HG02973 (cell line): ENCODE results near the gene ACSL3.
"Not testable (repeated sequence)": the region's sequence is repeated elsewhere in the genome, so short reads cannot be mapped to it uniquely, and the experiment has no call there.

ENCODE experiments used
- ATAC-seq: cut with Tn5 transposase; IDR thresholded peaks from one replicate; pipeline ENCODE4 v1.9.1; 2021; ENCODE audit warnings: moderate library complexity; ENCODE audit not compliant: unreplicated experiment

The ACSL3 gene

DNA sequence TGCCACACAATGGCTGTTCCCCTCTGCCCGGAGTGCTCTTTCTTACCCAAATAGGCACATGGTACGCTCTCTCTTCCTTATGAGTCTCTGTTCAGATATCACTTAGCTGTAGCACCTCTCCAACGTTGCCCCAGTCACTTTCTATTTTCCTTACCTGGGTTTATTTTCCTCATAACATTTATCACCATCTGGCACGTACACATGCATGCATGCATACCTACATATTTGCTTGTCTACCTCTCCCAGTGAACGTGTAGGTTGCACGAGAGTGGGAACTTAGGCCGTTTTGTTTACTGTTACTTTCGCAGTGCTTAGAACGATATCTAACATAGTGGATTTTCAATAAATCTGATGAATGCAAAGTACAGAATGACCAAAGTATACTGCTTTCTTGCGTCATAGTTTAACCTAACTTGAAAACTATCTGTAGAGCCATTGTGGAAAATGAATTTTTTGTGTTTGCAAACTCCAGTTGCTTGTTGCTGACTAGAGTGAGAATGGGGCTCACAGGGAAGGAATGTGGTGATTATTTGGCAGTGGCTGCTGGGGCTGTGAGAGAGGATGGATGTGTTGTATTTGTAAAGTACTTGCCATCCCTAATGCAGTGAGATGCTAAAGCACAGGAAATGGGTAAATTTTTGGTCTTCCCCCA, 47.1 kb downstream of the ACSL3 start:
- no peak for ATAC-seq

DNA sequence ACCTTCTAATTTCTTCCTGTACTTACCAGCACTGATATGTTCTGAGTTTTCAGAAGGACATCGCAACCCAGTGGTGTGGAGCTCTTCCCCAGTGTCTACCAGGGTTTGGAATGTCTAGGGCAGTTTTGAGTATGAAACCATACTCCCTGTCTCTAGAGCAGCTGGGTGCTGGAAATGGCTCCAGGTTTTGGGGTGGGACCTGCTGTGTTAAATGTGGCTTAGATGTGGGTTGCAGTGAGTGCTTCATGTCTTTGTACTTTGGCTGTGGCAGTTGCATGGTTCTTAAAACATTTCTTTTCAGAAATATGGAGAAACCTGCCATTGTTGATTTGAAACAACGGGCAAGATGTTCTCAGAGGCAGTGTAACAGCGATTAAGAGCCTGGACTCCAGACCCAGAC, 48.5 kb downstream of the ACSL3 start:
- no peak for ATAC-seq

DNA sequence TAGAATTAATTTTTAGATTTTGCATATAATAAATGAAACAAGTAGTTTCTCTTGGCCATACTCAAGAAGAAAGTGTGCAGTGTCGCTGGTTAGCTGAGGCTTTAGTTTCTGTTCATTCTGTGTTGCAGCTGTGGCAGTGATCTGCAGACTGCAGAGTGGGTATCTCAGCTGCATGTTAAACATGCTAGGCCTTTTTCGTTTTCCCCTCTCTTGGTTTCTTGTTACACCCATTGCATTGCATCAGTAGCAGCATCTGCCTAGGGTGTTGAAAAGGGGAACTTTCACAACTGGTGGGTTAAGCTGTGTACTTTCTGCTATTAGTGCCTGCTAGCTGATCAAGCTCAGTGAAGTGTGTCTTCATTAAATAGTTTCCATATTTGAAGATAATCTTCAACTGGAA, 51.3 kb downstream of the ACSL3 start:
- peak; percentile 99 for ATAC-seq

DNA sequence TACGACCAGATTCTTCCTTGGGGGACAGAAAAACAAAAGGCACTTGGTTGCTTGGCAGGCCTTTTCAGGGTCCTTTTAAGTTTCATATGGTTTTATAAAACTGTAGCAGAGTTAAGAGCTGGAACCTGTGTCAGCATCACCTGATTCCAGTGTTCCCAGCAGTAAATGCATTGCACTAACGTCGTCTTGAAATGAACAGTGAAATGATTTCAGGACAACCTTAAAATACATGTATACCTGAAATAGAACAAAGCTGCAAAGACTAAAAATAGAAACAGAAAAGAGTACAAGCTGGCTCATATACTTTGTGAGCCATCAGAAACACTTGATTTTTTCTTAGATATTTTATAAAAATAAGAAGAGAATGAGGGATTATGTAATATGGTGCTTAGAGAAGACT, 51.9 kb downstream of the ACSL3 start:
- no peak for ATAC-seq

DNA sequence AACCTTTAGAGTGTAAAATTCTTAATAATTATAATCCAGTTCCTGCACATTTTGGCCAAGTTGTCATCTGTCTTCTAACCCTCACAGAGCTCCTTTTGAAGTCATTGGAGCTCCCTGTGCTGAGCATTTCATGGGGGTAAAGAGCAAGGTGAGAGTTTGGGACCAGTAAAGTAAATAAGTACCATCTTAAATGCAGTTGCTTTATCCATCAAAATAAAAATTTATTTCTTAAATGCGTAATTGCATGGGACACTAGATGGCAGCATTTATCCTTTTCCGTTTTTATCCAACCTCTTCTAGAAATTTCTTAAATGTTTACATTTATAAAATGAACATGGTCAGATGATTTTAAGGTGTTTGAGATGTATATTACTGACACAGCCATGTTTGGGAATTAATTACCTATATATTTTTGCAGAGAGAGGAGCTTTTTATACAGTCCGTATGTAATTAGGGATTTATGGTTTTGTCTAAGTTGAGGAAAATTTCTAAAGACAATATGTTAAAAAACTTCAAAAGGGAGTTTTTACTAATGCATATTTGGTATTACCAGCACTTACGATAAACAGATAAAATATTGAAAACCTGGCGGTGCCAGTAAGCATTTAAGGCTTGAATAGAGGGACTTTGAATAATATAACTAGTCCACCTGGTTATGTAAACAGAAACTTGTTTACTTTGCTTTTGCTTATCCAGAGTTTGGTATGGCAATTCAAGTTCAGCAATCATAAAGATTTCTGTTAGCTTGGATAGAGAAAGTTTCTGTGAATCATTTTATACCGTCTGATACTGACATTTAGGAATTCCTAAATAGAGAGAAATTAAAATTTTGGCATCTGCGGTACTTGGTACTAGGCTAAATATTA, 54.5 kb downstream of the ACSL3 start:
- ATAC-seq = no peak

DNA sequence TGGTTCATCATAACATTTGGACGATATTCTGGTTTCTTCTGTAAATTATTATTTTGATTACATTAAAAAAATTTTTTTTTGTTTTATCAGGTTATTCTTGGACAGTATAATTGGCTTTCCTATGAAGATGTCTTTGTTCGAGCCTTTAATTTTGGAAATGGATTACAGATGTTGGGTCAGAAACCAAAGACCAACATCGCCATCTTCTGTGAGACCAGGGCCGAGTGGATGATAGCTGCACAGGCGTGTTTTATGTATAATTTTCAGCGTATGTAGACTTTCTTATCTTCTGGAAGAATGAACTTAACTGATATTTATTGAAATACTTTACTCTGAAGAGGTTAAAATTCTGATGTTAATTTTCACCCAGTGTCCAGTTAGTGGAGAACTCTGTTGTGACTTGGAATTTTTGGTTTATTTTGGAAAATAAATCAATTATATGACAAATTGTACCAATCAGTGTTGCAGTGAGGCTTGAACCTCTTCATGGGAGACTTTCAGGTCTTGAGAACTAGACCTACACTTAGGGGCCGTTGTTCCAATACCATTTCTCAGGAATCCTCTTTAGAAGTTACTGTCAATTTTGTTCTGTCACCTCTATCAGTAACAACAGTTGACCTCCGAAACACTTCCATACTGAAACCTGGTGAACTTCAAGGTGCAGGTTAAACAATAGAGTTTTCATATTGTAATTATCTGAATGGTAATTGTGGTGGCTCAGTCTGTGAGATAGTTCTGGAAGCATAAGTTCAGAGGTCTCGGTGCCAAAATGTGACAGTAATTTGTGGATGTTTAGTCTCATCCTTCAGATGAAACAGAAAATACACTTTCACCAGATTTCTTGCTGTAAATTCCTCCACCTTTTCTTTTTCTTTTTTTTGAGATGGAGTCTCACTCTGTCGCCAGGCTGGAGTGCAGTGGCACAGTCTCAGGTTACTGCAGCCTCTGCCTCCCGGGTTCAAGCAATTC, 55.7 kb downstream of the ACSL3 start:
- ATAC-seq = no peak

DNA sequence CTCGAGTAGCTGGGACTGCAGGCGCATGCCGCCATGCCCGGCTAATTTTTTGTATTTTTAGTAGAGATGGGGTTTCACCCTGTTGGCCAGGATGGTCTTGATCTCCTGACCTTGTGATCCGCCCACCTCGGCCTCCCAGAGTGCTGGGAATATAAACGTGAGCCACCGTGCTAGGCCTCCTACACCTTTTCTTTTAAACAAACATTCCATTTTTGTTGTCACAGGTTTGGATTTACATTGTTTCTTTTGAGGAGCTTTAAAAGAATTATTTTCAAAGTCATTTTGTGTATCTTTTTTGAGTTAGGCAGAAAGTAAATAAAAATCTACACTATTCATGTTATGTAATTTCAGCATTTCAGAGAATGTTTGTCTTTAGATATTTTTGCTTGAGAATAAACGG, 56.4 kb downstream of the ACSL3 start:
- ATAC-seq = not testable (repeated sequence)

DNA sequence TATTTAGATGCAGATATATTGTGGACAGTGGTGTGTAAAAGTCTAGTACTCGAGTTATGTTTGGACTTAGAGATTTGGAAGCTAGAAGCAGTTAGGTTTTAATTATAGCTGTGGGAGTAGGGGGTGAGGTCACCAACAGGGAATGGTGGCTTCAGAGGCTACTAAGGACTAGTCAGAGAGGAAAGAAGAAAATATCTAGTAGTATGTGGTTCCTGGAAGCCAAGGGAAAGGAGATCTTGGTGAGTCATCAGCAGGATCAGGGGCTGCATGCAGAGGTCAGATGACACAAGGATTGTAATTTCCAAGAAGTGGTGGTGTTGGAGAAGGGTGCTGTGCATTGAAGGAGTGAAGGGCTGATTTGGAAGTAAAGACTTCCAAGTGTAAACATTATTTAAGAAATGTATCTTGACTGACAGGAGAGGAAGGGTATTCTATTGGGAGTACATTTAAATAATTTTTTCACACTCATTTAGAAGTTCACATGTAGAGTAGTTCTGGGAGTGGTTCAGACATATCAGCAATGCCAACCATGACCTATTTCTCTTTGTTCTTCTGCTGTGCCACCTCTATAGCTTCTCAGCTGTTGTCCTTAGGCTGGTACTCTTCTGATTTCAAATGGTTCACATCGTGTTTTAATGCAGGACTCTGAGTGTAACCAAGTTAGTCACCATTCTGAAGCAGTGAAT, 59.1 kb downstream of the ACSL3 start:
- ATAC-seq = no peak

DNA sequence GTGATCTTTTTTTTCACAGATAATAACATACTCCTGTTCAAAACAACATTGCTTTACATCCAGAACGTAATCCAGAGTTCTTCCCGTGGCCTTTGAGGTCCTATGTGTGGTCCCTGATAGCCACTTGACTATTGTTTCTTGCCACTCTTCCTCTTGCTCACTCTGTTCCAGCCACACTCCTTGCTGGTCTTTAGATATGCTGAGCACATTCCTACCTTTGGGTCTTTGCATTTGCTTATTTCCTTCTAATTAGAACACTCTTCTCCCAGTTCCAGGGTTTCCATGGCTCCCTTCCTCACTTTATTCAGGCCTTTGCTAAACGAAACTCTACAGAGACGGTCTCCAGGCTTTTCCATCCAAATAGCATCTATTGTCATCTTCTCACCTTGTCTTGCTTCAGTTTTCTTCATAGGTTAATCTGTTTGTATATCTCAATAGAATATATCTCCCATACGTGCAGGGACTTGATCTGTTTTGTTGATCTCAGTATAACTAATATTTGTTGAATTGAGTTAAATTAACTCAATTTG, 59.9 kb downstream of the ACSL3 start:
- ATAC-seq = no peak

DNA sequence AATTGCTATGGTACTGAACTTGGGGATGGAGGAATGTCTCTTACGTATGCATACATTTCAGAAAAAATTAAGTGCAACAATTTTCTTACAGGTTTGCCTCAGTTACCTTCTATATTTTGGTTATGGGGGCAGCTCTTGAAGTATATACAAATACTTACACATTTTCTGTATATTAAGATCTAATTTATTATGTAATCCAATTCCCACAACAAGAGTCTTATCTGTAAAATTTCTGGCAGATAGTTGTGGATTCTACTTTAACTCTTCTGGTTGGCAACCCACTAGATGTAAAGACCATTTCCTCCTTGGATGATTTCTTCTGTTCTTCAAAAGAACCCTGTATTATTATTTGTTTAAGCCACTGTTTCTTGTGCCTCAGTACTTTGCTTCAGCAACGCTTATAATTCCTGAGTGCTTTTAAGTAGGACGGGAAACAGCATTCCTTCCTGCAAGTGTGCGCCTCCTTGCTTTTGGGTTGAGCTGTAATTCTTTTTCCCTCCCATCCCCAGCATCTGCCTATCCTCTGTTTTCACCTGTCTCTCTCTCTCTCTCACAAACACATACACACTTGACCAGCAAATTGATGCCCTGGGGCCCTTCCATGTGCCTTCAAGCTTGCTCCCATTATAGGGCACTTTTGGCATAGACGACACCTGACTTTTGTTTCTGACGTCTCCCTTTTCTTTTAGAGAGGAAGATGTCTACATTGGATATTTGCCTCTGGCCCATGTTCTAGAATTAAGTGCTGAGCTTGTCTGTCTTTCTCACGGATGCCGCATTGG, 61.4 kb downstream of the ACSL3 start:
- no peak for ATAC-seq

DNA sequence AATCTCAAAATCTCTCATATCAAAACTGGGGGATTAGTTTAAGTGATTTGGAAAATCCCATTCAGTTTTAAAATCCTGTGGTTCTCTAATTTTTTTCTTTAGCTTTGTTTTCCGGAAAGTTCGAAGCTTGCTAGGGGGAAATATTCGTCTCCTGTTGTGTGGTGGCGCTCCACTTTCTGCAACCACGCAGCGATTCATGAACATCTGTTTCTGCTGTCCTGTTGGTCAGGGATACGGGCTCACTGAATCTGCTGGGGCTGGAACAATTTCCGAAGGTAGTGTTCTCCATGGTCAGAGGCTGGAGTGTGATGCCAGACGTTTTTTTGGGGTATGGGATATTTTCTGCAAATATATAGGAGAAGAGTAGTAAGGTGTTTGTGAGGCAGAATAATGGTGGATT, 66.1 kb downstream of the ACSL3 start:
- ATAC-seq = no peak

DNA sequence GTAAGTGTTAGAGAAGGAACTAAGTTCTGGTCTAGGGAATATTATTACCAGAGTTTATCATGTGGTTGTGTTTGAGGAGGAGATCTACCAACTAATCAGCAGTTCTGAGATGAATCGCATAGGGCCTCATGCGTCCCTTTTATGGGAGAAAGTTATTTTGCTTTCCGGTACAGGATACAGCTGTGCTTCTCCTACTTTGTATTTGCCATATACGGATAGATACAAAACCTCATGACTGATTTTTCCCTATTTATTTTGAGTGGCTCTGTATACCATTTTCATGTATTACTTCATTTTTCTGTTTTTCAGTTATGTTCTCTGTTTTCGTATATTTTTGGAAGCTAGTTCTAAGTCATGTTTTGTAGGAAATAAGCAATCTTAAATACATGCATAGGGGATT, 66.8 kb downstream of the ACSL3 start:
- ATAC-seq = no peak

DNA sequence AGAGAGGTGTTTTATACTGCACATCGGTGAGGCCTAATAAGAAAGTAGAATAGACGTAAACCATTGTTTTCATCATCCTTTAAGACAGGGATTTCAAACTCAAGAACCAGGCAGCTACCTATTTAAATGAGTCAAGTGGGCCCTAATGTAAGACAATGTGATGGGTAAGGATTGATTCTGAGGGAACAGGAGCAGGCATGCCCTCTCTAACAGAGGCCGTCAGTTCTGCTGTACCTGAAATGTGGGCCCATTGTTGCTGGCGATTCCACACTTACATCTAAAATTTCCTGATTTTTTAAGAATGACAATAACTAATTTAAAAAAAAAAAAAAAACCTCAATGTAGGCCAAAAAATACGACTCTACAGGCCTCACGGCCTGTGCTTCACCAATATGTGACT, 67.5 kb downstream of the ACSL3 start:
- no peak for ATAC-seq

DNA sequence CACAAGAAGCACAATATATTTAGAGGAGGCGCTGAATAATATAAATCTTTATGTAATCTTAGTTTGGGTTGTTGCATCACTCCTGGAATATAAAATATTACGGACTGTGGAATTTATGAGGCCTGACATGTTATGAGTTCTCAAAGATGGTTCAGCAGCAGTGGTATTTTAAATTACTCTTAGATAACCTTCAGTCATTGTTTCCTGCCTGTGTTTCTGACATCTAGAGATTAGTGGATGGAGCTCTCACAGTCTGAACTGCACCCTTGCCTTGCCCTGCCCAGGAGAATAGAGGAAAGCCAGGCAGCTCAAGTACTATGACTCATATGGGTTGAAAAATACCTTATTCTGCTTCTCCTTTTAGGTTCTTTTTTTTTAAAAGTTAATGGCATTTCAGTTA, 70.0 kb downstream of the ACSL3 start:
- no peak for ATAC-seq

DNA sequence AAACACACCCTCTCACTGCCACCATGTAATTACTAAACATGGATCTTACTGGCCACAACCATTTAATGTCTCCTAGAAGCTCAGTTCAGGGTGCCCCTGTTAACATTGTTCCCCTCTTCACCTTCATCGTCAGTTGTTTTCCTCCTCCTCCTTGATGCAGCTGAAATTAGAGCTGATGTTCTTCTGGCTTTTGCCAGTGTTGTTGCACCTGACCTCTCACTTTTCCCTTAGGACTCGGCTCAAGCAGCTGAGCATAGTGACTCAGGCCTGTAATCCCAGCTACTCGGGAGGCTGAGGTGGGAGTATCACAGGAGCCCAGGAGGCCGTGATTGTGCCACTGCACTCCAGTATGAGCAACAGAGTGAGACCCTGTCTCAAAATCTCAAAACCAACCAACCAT, 70.8 kb downstream of the ACSL3 start:
- no peak for ATAC-seq

DNA sequence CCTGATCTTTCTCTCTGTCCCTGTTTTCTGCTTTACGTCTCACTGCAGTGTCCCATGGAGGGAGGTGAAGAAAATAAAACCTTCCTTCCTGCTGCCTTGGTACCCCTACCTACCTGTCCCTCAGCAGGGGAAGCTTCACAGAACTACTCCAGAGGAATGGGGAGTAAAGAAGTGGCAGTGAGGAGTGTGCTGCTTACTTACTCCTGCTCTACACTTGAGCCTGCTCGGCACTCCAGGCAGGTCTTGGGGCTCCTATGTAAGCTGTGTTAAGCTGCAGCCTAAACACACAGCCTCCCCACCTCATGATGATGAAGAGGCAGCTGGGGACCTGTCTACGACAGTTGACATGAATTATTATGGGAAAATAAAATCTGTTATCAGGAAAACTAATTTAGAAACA, 72.6 kb downstream of the ACSL3 start:
- ATAC-seq = no peak

DNA sequence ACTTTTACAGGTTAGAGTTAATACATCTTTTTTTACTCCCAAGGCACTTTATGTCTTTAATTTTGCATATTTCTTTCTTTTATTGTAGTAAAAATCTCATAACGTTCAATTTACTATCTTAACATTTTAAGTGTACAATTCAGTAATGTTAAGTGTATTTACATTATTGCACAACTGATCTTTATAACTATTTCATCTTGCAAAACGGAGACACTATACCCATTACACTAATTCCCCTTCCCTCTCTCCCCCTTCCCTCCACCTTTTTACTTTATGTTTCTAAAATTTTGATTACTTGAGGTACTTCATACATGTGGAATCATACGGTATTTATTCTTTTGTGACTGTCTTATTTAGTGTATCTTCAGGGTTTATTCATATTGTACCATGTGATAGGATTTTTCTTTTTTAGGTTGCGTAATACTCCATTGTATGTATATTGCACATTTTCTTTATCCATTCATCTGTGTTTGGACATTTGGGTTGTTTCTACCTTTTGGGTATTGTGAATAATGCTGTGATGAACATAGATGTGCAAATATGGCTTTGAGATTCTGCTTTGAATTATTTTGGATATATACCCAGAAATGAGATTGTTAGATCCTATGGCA, 75.0 kb downstream of the ACSL3 start:
- no peak for ATAC-seq

DNA sequence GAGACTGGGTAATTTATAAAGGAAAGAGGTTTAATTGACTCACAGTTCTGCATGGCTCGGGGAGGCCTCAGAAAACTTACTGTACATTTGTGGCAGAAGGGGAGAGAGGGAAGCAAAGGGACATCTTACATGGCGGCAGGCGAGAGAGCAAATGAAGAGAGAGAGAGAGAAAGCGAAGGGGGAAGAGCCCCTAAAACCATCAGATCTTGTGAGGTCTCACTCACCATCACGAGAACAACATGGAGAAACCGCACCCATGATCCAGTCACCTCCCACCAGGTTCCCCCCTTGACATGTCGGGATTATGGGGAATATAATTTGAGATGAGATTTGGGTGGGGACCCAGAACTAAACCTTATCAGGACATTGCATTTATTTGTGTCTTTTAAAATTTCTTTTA, 75.9 kb downstream of the ACSL3 start:
- no peak for ATAC-seq

DNA sequence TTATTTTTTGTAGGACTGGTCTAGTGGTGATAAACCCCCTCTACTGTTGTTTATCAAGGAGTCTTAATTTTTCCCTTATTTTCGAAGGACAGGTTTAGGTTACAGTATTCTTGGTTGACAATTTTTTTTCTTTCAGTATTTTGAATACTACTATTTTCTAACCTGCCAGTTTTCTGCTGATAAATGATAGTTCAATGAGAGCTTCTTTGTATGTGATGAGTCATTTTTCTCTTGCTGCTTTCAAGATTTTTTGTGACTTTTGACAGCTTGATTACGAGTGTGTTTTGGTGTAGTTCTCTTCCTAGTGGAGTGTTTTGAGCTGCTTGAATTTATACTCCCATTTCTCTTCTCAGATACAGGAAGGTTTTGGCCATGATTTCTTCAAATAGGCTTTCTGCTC, 77.5 kb downstream of the ACSL3 start:
- ATAC-seq = no peak
